Lower lobe of right lung (tissue), 2 donors: ENCODE data around the gene ROR1. TPM values are rescaled to one million over a fixed set of nuclear protein-coding genes. Genes with fewer than 3 reads are reported as not detected.

Experiments
- ATAC-seq, 2 donors: fragments of 200-7000 bp; cut with Tn5 transposase; one replicate each; pipeline ENCODE4 v1.9.1; 2020 to 2022; ENCODE audit warnings: mild to moderate bottlenecking in 2 of 2, moderate library complexity in 2 of 2
- DNase-seq: peaks from one replicate; pipeline ENCODE4 v3.0.0-alpha.2; 2020
- H3K27ac ChIP-seq: fragments of 200-600 bp; one replicate; pipeline ENCODE4 v1.8.0; 2022
- H3K27me3 ChIP-seq: fragments of 200-600 bp; one replicate; pipeline ENCODE4 v1.8.0; 2022; ENCODE audit warnings: low read depth
- H3K36me3 ChIP-seq: fragments of 200-600 bp; one replicate; pipeline ENCODE4 v1.8.0; 2022; ENCODE audit warnings: mild to moderate bottlenecking
- H3K4me1 ChIP-seq: fragments of 200-600 bp; one replicate; pipeline ENCODE4 v1.8.0; 2022
- H3K4me3 ChIP-seq: fragments of 200-600 bp; one replicate; pipeline ENCODE4 v1.8.0; 2022; ENCODE audit warnings: mild to moderate bottlenecking
- H3K9me3 ChIP-seq: fragments of 200-600 bp; one replicate; pipeline ENCODE4 v1.8.0; 2022
- intact Hi-C: fragments of 100-400 bp; cut with DNase I; formaldehyde crosslinking; loops from one replicate; pipeline ENCODE4 v1.11.0; 2022
- total RNA-seq: library from RNA; stranded (reverse); fragmentation: NEBNext Ultra II Directional; extraction: Animal tissue kit (Norgen Biotek cat#: 25700); gene quantifications from one replicate; pipeline ENCODE4 v1.2.1, GENCODE V29; 2021
- TF ChIP-seq, protein P1 (sequence below): fragments of 200-600 bp; IDR thresholded peaks from one replicate; pipeline ENCODE4 v1.8.0; 2022; ENCODE audit warnings: antibody characterized with exemption, mild to moderate bottlenecking
- donor health status: DM: no; HTN: yes; CAD: no; lungs with severe emphysema.

The ROR1 gene
- total RNA-seq, 1 donor from 2014 or later = 15.8 TPM

DNA sequence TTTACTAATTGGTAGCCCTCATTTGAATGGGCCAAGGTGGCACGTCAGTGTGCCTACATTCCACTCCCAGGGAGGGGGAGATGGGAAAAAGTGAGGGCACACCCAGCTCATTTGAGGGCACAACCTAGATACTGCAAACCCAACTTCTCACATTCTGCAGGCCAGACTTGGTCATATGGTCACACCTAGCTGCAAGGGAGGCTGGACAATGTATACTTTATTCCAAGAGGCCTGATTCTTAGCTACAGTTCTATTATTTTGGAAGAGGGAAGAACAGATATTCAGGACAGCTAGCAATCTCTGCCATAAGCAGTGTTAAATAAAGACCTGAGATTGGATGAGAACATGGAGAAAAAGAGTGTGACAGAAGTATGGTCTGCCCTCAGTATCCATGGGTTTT, 180.4 kb downstream of the ROR1 start:
- intact Hi-C loops = no loop called here
- no peak for ATAC-seq
- no peak for DNase-seq

DNA sequence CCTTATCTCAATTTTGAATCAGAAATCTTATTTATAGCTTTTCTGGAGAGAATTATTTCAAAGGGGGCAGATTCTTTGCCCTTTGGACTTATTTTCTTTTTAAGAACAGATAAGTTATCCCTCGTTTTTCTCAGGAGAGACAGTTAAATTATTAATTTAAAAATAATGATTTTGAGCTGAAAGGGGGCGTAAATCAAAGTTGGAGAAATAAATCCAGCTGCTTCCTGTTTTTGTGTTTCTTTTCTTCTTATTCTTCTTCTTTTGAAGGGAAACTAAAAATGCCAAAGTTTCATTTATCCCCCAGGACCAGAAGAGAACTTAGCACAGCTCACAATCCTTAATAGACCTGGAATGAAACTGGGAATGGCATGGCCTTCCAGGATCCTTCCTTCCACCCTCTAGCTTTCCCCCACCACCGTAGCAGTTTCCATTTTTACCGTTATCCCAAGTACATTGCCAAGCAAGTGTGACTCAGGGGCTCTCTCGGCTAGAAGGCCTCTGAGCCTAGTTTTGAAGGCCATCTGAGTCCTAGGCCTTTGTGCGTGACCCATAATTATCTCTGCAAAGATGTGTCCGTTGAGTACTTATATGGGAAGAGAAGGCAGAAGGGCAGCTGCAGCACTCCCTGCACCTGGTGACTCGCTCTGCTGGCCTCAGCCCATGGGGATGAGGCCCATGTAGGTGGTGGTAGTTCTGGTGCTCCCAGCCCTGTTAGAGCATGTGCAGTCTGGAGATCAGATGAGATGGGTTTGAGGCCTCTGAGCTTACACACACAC, 181.7 kb downstream of the ROR1 start:
- Histone ChIP-seq H3K4me3 (no peak overlapping the region), H3K27me3 (no peaks in the 10 kb centered on the region), H3K9me3 (peaks cover 14% of the 10 kb centered on the region), H3K4me1 (peaks cover 9% of the 10 kb centered on the region), H3K36me3 (no peaks in the 10 kb centered on the region), H3K27ac (no peak overlapping the region)
- DNase-seq = no peak
- TF ChIP-seq, protein P1, sequence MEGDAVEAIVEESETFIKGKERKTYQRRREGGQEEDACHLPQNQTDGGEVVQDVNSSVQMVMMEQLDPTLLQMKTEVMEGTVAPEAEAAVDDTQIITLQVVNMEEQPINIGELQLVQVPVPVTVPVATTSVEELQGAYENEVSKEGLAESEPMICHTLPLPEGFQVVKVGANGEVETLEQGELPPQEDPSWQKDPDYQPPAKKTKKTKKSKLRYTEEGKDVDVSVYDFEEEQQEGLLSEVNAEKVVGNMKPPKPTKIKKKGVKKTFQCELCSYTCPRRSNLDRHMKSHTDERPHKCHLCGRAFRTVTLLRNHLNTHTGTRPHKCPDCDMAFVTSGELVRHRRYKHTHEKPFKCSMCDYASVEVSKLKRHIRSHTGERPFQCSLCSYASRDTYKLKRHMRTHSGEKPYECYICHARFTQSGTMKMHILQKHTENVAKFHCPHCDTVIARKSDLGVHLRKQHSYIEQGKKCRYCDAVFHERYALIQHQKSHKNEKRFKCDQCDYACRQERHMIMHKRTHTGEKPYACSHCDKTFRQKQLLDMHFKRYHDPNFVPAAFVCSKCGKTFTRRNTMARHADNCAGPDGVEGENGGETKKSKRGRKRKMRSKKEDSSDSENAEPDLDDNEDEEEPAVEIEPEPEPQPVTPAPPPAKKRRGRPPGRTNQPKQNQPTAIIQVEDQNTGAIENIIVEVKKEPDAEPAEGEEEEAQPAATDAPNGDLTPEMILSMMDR = no peak
- ATAC-seq = no peak
- intact Hi-C loops = no loop called here

More for the DNA sequence above, 180.4 kb downstream of the ROR1 start:
- H3K36me3 ChIP-seq = no peaks in the 10 kb centered on the region
- H3K4me1 ChIP-seq = peaks cover 13% of the 10 kb centered on the region
- TF ChIP-seq, protein P1 = no peak
- peaks cover 14% of the 10 kb centered on the region for H3K9me3 ChIP-seq
- no peak overlapping the region for H3K27ac ChIP-seq
- H3K27me3 ChIP-seq = no peaks in the 10 kb centered on the region
- H3K4me3 ChIP-seq = no peak overlapping the region

DNA sequence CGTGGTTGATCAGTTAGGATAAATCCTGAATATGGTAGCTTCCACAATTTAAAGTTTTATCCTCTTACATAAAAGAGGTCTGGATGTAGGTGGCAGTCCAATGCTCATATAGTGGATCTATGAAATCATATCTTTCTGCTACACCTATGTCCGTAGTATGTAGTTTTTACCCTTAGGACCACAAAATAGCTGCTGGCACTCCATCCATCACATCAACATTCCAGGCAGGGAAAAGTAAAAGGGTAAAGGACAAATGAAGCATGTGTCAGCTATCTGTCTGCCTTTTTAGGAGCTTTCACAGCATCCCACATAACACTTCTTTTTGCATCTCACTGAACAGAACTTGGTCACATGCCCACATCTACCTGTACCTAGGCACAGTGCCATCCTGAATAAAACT, 184.7 kb downstream of the ROR1 start:
- TF ChIP-seq, protein P1 = no peak
- Histone ChIP-seq H3K9me3 (peaks cover 14% of the 10 kb centered on the region), H3K4me1 (no peaks in the 10 kb centered on the region), H3K27ac (no peak overlapping the region), H3K36me3 (no peaks in the 10 kb centered on the region), H3K4me3 (no peak overlapping the region), H3K27me3 (no peaks in the 10 kb centered on the region)
- DNase-seq (no peak), ATAC-seq (no peak)
- intact Hi-C loops = no loop called here

DNA sequence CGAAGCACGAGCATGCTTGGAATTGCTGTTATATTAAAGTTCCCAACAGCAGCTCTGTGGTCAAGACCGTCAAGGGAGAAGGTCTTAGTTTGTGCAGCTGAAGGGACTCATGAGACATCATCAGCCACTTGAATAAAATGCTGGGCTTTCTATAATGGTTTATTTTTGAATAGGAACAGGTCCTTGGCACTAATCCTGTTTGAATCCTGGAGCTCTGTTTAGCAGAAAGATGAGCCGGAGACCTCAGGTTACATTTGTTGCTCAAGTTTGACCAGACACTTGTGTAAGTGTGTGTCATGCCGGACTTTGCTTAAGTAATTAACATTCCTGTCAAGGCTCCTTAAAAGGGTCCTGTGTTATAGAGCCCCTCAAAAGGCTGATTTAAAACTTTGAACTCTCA, 186.5 kb downstream of the ROR1 start:
- Histone ChIP-seq H3K4me1 (no peaks in the 10 kb centered on the region), H3K27ac (no peak overlapping the region), H3K36me3 (no peaks in the 10 kb centered on the region), H3K4me3 (no peak overlapping the region), H3K27me3 (no peaks in the 10 kb centered on the region), H3K9me3 (peaks cover 6% of the 10 kb centered on the region)
- DNase-seq (no peak), ATAC-seq (no peak)
- intact Hi-C loops = no loop called here
- TF ChIP-seq, protein P1 = no peak

DNA sequence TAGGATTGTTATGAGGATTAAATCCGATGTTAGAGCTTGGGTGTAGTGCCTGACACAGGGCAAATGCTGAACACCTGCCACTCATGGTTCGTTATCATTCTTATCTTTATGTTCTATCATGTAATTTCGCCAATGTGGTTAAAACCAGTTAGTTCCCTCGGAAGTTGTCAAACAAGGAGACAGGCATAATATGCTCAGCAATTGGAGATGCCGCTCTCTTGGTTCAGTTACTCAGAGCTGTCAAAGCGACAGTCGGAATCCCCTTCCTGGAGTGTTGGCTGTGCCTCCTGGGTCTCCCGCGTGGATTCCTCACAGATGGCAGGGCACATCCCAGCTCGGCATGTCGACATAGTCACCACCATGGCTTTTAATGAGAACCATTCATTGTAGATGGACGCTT, 192.2 kb downstream of the ROR1 start:
- no peaks in the 10 kb centered on the region for H3K27me3 ChIP-seq
- DNase-seq (no peak), ATAC-seq (no peak)
- no peak overlapping the region for H3K4me3 ChIP-seq
- H3K36me3 ChIP-seq = no peaks in the 10 kb centered on the region
- intact Hi-C loops = no loop called here
- H3K27ac ChIP-seq = no peak overlapping the region
- peaks cover 4% of the 10 kb centered on the region for H3K4me1 ChIP-seq
- TF ChIP-seq, protein P1 = no peak
- H3K9me3 ChIP-seq = no peaks in the 10 kb centered on the region
